GM12878 (cell line): ENCODE measurements around the gene MSANTD4. TPM values are rescaled to one million over a fixed set of nuclear protein-coding genes. Genes with fewer than 3 reads are reported as not detected.

Experiments
- ATAC-seq: fragments of 200-7000 bp; cut with Tn5 transposase; 3 replicates; pipeline ENCODE4 v1.9.1; 2020; ENCODE audit warnings: mild to moderate bottlenecking, moderate library complexity
- BruUV-seq: library from RNA; stranded (reverse); fragments of 400-500 nt; replicated peaks from 2 replicates; lab custom pipeline; 2021; lab: Mats Ljungman, UMichigan
- CTCF ChIA-PET: fragments of 300-600 bp; sonication (Branson Sonifier 250); formaldehyde crosslinking; extraction: SDS; loops from one replicate; lab custom pipeline; 2021; ENCODE audit warnings: inconsistent platforms; lab: Yijun Ruan, JAX
- POLR2A ChIA-PET: fragments of 350-600 bp; formaldehyde crosslinking; extraction: SDS; loops from one replicate; lab custom pipeline; 2021; ENCODE audit warnings: inconsistent platforms; lab: Charles Lee
- RAD21 ChIA-PET: fragments of 300-600 bp; sonication (Branson Sonifier 250); formaldehyde crosslinking; loops from one replicate; lab custom pipeline; 2023; ENCODE audit warnings: antibody characterized with exemption; ENCODE audit not compliant: unreplicated experiment; lab: Charles Lee
- SMC1A ChIA-PET: fragments of 300-600 bp; sonication (Branson Sonifier 250); formaldehyde crosslinking; loops from one replicate; lab custom pipeline; 2023; ENCODE audit not compliant: unreplicated experiment, uncharacterized antibody; lab: Charles Lee
- DNase-seq: peaks from one replicate; pipeline ENCODE4 v3.0.0-alpha.2; 2011; ENCODE audit warnings: low read depth, low spot score
- FAIRE-seq: peaks from 3 replicates; lab custom pipeline; 2011; peaks lifted over from hg19 to GRCh38; lab: Jason Lieb, UNC
- H2AFZ ChIP-seq: 2 replicates; pipeline ENCODE4 v1.6.0; 2011; ENCODE audit warnings: low read depth, low read length, control low read depth; ENCODE audit not compliant: control insufficient read depth
- H3K27ac ChIP-seq: 2 replicates; pipeline ENCODE4 v1.5.1; 2011; ENCODE audit warnings: control low read depth; ENCODE audit not compliant: control insufficient read depth, insufficient read depth
- H3K27me3 ChIP-seq, 2 experiments: replicated peaks in 1 of 2; 2 replicates each; pipeline versions ENCODE4 v1.6.0 to v1.6.1; 2011; ENCODE audit warnings: low read length in 1 of 2; ENCODE audit not compliant: control insufficient read depth in 2 of 2, insufficient read depth in 2 of 2
- H3K36me3 ChIP-seq, 2 experiments: 2 replicates each; pipeline ENCODE4 v1.5.1; 2011; ENCODE audit warnings: low read length in 1 of 2; ENCODE audit not compliant: control insufficient read depth in 2 of 2, insufficient read depth in 2 of 2
- H3K4me1 ChIP-seq: 2 replicates; pipeline ENCODE4 v1.6.1; 2011; ENCODE audit warnings: mild to moderate bottlenecking, low read length, moderate library complexity, mixed read lengths; ENCODE audit not compliant: control insufficient read depth, insufficient read depth
- H3K4me2 ChIP-seq: 2 replicates; pipeline ENCODE4 v1.6.0; 2011; ENCODE audit warnings: control low read depth; ENCODE audit not compliant: control insufficient read depth, insufficient read depth
- H3K4me3 ChIP-seq: fragments of 200-600 bp; sonication (generic); 2 replicates; pipeline ENCODE4 v1.5.1; 2016
- H3K79me2 ChIP-seq: 2 replicates; pipeline ENCODE4 v1.6.0; 2011; ENCODE audit warnings: low read length; ENCODE audit not compliant: control insufficient read depth, insufficient read depth
- H3K9ac ChIP-seq: 2 replicates; pipeline ENCODE4 v1.8.0; 2011; ENCODE audit warnings: low read length, control low read depth, mixed read lengths; ENCODE audit not compliant: control insufficient read depth, insufficient read depth
- H3K9me3 ChIP-seq: replicated peaks from 3 replicates; pipeline ENCODE4 v1.5.1; 2011; ENCODE audit warnings: mild to moderate bottlenecking, low read length; ENCODE audit not compliant: control insufficient read depth, insufficient read depth
- H4K20me1 ChIP-seq: 2 replicates; pipeline ENCODE4 v1.6.0; 2011; ENCODE audit not compliant: control insufficient read depth, insufficient read depth
- DPF2 ChIP-seq: fragments of 450-650 bp; IDR thresholded peaks from 2 replicates; pipeline ENCODE4 v1.6.1; 2017; ENCODE audit warnings: mild to moderate bottlenecking
- KAT2A ChIP-seq: conservative IDR thresholded peaks from 2 replicates; pipeline ENCODE4 v1.6.1; 2011; ENCODE audit warnings: low read depth, low read length; ENCODE audit not compliant: control insufficient read depth
- MEF2A ChIP-seq: IDR thresholded peaks from 2 replicates; pipeline ENCODE4 v1.6.1; 2011; ENCODE audit warnings: low read depth, mild to moderate bottlenecking, low read length, moderate library complexity; ENCODE audit not compliant: insufficient read depth
- MLLT1 ChIP-seq: fragments of 450-650 bp; IDR thresholded peaks from 2 replicates; pipeline ENCODE4 v1.6.1; 2016; ENCODE audit warnings: mild to moderate bottlenecking
- POU2F2 ChIP-seq: IDR thresholded peaks from 3 replicates; pipeline ENCODE4 v1.6.1; 2011; ENCODE audit warnings: low read depth, mild to moderate bottlenecking, low read length, borderline replicate concordance
- RBBP5 ChIP-seq: fragments of 200-600 bp; sonication (generic); conservative IDR thresholded peaks from 2 replicates; pipeline ENCODE4 v1.6.1; 2016
- SPI1 ChIP-seq: IDR thresholded peaks from 2 replicates; pipeline ENCODE4 v1.6.1; 2011; ENCODE audit warnings: low read depth, mild to moderate bottlenecking, low read length, moderate library complexity, borderline replicate concordance; ENCODE audit not compliant: insufficient read depth
- ZNF592 ChIP-seq: fragments of 450-650 bp; IDR thresholded peaks from 2 replicates; pipeline ENCODE4 v1.6.1; 2017; ENCODE audit warnings: mild to moderate bottlenecking, moderate library complexity
- WGBS: methylation state at CpG from one replicate; pipeline ENCODE4 v1.1.6; 2016; ENCODE audit warnings: low lambda C conversion rate; ENCODE audit not compliant: insufficient replicate concordance, insufficient coverage; ENCODE audit errors: missing lambda C conversion rate; 5-methylcytosine and 5-hydroxymethylcytosine counted together
- in situ Hi-C: fragments of 300-500 bp; cut with MboI; formaldehyde crosslinking; loops from 9 replicates; pipeline ENCODE4 v1.14.3; 2018; ENCODE audit warnings: mixed read lengths
- intact Hi-C: fragments of 100-400 bp; cut with micrococcal nuclease; formaldehyde crosslinking; loops from one replicate; pipeline ENCODE4 v1.14.2; 2022; ENCODE audit not compliant: unreplicated experiment
- polyA plus RNA-seq, 11 experiments: library from polyadenylated mRNA; depleted of rRNA in 4 of 11; unstranded in 6 of 11; stranded (reverse) in 5 of 11; fragments of >200 nt; fragmentation: Nextera tagmentation in 4 of 11; fragmentation: Illumina TruSeq in 1 of 11; extraction: Ambion mirVana in 4 of 11; extraction: Trizol in 1 of 11; gene quantifications; 1 replicate in 1 of 11; 2 replicates in 10 of 11; pipeline versions ENCODE4 v1.2.1 to v1.2.3, GENCODE V29; 2011 to 2016; ENCODE audit warnings: inconsistent platforms in 2 of 11, missing spikeins in 2 of 11, low read depth in 1 of 11
- total RNA-seq, 4 experiments: library from RNA; depleted of rRNA in 3 of 4; stranded (reverse); fragments of >200 nt in 3 of 4; fragmentation: Illumina TruSeq in 1 of 4; extraction: Trizol in 1 of 4; gene quantifications; 2 replicates each; pipeline versions ENCODE4 v1.2.1 to v1.2.3, GENCODE V29; 2013 to 2021

MSANTD4 gene
- total and polyA plus RNA-seq, 10 of the 15 experiments (the other 5 are each of a cell fraction or from before 2014, with no cell fraction given) = 8.7 to 23.9 (median 16.0) TPM

- Histone ChIP-seq H3K4me2 (no peak overlapping the region), H3K9me3 (no peaks in the 10 kb centered on the region), H3K4me1 (no peaks in the 10 kb centered on the region), H2AFZ (no peak overlapping the region), H3K79me2 (no peaks in the 10 kb centered on the region), H4K20me1 (no peaks in the 10 kb centered on the region), H3K4me3 (no peak overlapping the region), H3K36me3 (no peaks in the 10 kb centered on the region), H3K27ac (no peak overlapping the region), H3K9ac (no peak overlapping the region), H3K27me3 (no peaks in the 10 kb centered on the region)
- CTCF ChIA-PET = no interaction called here
- no peak for TF ChIP-seq RBBP5
- no peak for TF ChIP-seq MLLT1
- no peak for TF ChIP-seq KAT2A
- no peak for TF ChIP-seq DPF2
- TF ChIP-seq SPI1 = no peak
- TF ChIP-seq POU2F2 = no peak
- TF ChIP-seq MEF2A = no peak
- no peak for TF ChIP-seq ZNF592
- ATAC-seq (no peak), FAIRE-seq (no peak), DNase-seq (no peak)
- BruUV-seq = no TSS peak
- RAD21 ChIA-PET = no interaction called here
- intact Hi-C loops (no loop called here), in situ Hi-C loops (no loop called here)
- SMC1A ChIA-PET = no interaction called here
- 95% methylated on average over 3 of the region's 3 CpGs for WGBS
- POLR2A ChIA-PET = no interaction called here
These were observed 33.8 kb downstream of the MSANTD4 start for GRCh38 chr11:105988197-105988596.
